ENCODE data around the gene BRD3. TPM values are rescaled to one million over a fixed set of nuclear protein-coding genes. Genes with fewer than 3 reads are reported as not detected.

Gene BRD3
- total RNA-seq, 1 donor from 2014 or later = 72.4 TPM

- DNase-seq (ENCODE audit: extremely low spot score, unreplicated experiment) = no peak
- H3K27ac Mint-ChIP-seq = no peak overlapping the region
- TF ChIP-seq, protein P1, sequence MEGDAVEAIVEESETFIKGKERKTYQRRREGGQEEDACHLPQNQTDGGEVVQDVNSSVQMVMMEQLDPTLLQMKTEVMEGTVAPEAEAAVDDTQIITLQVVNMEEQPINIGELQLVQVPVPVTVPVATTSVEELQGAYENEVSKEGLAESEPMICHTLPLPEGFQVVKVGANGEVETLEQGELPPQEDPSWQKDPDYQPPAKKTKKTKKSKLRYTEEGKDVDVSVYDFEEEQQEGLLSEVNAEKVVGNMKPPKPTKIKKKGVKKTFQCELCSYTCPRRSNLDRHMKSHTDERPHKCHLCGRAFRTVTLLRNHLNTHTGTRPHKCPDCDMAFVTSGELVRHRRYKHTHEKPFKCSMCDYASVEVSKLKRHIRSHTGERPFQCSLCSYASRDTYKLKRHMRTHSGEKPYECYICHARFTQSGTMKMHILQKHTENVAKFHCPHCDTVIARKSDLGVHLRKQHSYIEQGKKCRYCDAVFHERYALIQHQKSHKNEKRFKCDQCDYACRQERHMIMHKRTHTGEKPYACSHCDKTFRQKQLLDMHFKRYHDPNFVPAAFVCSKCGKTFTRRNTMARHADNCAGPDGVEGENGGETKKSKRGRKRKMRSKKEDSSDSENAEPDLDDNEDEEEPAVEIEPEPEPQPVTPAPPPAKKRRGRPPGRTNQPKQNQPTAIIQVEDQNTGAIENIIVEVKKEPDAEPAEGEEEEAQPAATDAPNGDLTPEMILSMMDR (conservative IDR thresholded peaks at IDR 0.05) = no peak
- H3K4me1 Mint-ChIP-seq (ENCODE audit: unreplicated experiment) = no peaks in the 10 kb centered on the region
- H3K9me3 Mint-ChIP-seq = no peaks in the 10 kb centered on the region
- H3K27me3 Mint-ChIP-seq = no peaks in the 10 kb centered on the region
- H3K36me3 Mint-ChIP-seq = no peaks in the 10 kb centered on the region
- no peak overlapping the region for H3K4me3 Mint-ChIP-seq
Measured at GRCh38 chr9:134047868-134048581, 19.8 kb downstream of the BRD3 start.

DNA sequence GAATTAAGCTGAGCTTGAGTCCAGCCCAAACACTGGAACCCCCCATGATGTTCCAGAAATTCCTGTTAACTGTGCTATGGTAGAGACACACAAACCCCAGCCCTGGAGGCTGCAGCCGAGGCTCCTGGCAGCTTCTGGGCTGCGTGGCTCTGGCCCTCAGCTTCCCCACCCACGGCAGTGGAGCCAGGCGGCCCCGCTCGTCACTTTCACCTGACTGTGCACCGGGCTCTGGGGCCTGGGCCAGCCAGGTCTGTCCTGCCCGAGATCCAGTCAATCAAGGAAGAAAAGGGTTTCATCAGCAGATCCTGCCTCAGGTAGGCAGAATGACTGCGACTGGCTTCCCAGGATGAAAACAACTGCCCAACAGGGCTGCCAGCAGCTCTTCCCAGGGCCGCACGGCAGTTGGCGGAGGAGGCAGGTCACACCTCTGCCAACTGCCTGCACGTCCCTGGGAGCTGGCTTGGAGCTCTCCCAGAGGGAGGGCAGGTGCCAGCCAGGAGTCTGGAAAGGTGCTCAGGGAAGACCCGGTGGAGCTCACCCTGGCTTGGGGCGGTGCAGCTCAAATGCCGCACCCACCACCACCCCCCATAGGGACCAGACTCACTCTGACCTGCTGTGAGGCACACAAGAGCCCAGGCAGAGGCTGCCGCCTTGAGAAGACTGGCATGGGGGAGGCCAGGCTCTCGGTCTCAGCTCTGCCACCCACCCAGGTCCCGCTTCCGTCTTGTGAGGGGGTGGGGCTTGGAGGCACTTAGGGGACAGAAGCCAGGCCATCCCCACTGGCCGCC lies 20.7 kb downstream of the BRD3 start:
- H3K27me3 Mint-ChIP-seq = no peaks in the 10 kb centered on the region
- DNase-seq (ENCODE audit: extremely low spot score, unreplicated experiment) = no peak
- no peak overlapping the region for H3K4me3 Mint-ChIP-seq
- H3K27ac Mint-ChIP-seq = no peak overlapping the region
- no peaks in the 10 kb centered on the region for H3K9me3 Mint-ChIP-seq
- no peaks in the 10 kb centered on the region for H3K4me1 Mint-ChIP-seq (ENCODE audit: unreplicated experiment)
- TF ChIP-seq, protein P1 (conservative IDR thresholded peaks at IDR 0.05) = no peak
- H3K36me3 Mint-ChIP-seq = no peaks in the 10 kb centered on the region

- TF ChIP-seq, protein P1 (conservative IDR thresholded peaks at IDR 0.05) = no peak
- no peaks in the 10 kb centered on the region for H3K4me1 Mint-ChIP-seq (ENCODE audit: unreplicated experiment)
- no peaks in the 10 kb centered on the region for H3K9me3 Mint-ChIP-seq
- H3K27ac Mint-ChIP-seq = no peak overlapping the region
- DNase-seq (ENCODE audit: extremely low spot score, unreplicated experiment) = no peak
- no peaks in the 10 kb centered on the region for H3K27me3 Mint-ChIP-seq
- H3K4me3 Mint-ChIP-seq = no peak overlapping the region
- no peaks in the 10 kb centered on the region for H3K36me3 Mint-ChIP-seq
Measured at GRCh38 chr9:134045841-134046544, 21.8 kb downstream of the BRD3 start.

GRCh38 chr9:134044944-134045343 lies 22.9 kb downstream of the BRD3 start:
- no peaks in the 10 kb centered on the region for H3K27me3 Mint-ChIP-seq
- no peaks in the 10 kb centered on the region for H3K4me1 Mint-ChIP-seq (ENCODE audit: unreplicated experiment)
- H3K36me3 Mint-ChIP-seq = peaks cover 3% of the 10 kb centered on the region
- DNase-seq (ENCODE audit: extremely low spot score, unreplicated experiment) = no peak
- no peak overlapping the region for H3K4me3 Mint-ChIP-seq
- H3K27ac Mint-ChIP-seq = no peak overlapping the region
- H3K9me3 Mint-ChIP-seq = no peaks in the 10 kb centered on the region
- TF ChIP-seq, protein P1 (conservative IDR thresholded peaks at IDR 0.05) = no peak

GRCh38 chr9:134043531-134043988 lies 24.3 kb downstream of the BRD3 start:
- Mint-ChIP-seq H3K36me3 (peaks cover 17% of the 10 kb centered on the region), H3K9me3 (no peaks in the 10 kb centered on the region), H3K4me1 (ENCODE audit: unreplicated experiment) (no peaks in the 10 kb centered on the region), H3K4me3 (no peak overlapping the region), H3K27me3 (no peaks in the 10 kb centered on the region), H3K27ac (no peak overlapping the region)
- no peak for DNase-seq (ENCODE audit: extremely low spot score, unreplicated experiment)
- TF ChIP-seq, protein P1 (conservative IDR thresholded peaks at IDR 0.05) = no peak
